HG02642 (cell line): ENCODE data around the gene OTX1.
A peak's percentile ranks its signal among the peaks of the same experiment; 100 is the strongest.

Experiments used
- ATAC-seq: cut with Tn5 transposase; IDR thresholded peaks from one replicate; pipeline ENCODE4 v1.9.1; 2021; ENCODE audit warnings: mild to moderate bottlenecking; ENCODE audit not compliant: unreplicated experiment, poor library complexity

OTX1 gene

GRCh38 chr2:63046552-63046951 is 4.1 kb upstream of the OTX1 start:
- ATAC-seq = no peak

- ATAC-seq = no peak
Observed at GRCh38 chr2:63046961-63047320, 3.7 kb upstream of the OTX1 start.

GRCh38 chr2:63047321-63048279 is 3.0 kb upstream of the OTX1 start:
- no peak for ATAC-seq

GRCh38 chr2:63048367-63049171 is 2.1 kb upstream of the OTX1 start:
- no peak for ATAC-seq

GRCh38 chr2:63049211-63049969 is 1.2 kb upstream of the OTX1 start:
- no peak for ATAC-seq

- no peak for ATAC-seq
Observed at GRCh38 chr2:63049970-63050333, 678 bp upstream of the OTX1 start.

GRCh38 chr2:63051042-63051794 is 588 bp downstream of the OTX1 start:
- ATAC-seq = no peak

- no peak for ATAC-seq
Observed at GRCh38 chr2:63051795-63052333, 1.2 kb downstream of the OTX1 start.

GRCh38 chr2:63052411-63053080 is 1.9 kb downstream of the OTX1 start:
- no peak for ATAC-seq

- ATAC-seq = no peak
Observed at GRCh38 chr2:63053081-63053888, 2.7 kb downstream of the OTX1 start.

- ATAC-seq = no peak
Observed at GRCh38 chr2:63053889-63054602, 3.4 kb downstream of the OTX1 start.

- ATAC-seq = no peak
Observed at GRCh38 chr2:63054841-63055225, 4.2 kb downstream of the OTX1 start.

- ATAC-seq = no peak
Observed at GRCh38 chr2:63055226-63056106, 4.8 kb downstream of the OTX1 start.

GRCh38 chr2:63056107-63057050 is 5.7 kb downstream of the OTX1 start:
- peak; percentile 38 for ATAC-seq

GRCh38 chr2:63057249-63058143 is 6.9 kb downstream of the OTX1 start:
- ATAC-seq = no peak
